Activated gamma-delta T cell (primary cell): Measurements from ENCODE around the gene CYYR1.

Experiments used
- DNase-seq: peaks from one replicate; lab custom pipeline; 2025; lab: John Stamatoyannopoulos, UW

The CYYR1 gene

GRCh38 chr21:26553898-26554297 is 19.2 kb downstream of the CYYR1 start:
- DNase-seq = no peak

GRCh38 chr21:26550326-26550725 is 22.8 kb downstream of the CYYR1 start:
- no peak for DNase-seq

GRCh38 chr21:26546446-26547097 is 26.5 kb downstream of the CYYR1 start:
- no peak for DNase-seq

GRCh38 chr21:26544201-26544775 is 28.8 kb downstream of the CYYR1 start:
- DNase-seq = no peak

DNA sequence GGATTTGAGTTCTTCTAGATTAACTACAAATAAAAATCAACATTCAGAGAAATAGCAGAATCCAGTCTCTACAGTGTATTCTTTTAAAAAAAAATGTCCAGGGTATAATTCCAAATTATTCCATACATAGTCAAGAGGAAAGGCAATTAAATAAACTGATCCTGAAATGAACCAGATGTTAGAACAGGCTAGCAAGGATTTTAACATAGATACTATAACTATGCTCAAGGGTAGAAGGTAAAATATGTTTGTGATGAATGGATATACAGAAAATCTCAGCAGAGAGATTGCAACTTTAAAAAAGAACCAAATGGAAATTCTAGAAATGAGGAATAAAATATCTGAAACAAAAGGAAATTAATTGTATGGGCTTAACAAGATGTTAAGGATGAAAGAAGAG is 32.4 kb downstream of the CYYR1 start:
- no peak for DNase-seq

- DNase-seq = no peak
Measured at GRCh38 chr21:26539566-26539965, 33.5 kb downstream of the CYYR1 start.

DNA sequence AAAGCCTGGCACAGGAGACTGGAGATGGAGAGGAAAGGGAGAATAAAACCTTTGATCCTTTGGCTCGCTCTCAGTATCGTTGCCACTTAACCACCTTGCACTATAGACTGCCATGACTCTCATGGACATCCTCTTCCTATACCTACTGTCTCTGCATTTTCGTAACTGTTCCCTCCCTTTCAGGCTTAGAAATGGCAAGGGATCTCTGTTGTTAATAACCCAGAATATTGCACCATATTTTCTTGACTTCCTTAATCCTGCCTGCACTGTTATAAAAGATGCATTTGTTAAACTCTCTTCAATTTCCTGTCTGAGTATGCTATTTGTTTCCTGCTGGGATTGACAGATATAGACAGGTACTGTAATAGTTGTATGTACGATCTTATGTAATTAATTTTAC is 38.6 kb downstream of the CYYR1 start:
- no peak for DNase-seq

DNA sequence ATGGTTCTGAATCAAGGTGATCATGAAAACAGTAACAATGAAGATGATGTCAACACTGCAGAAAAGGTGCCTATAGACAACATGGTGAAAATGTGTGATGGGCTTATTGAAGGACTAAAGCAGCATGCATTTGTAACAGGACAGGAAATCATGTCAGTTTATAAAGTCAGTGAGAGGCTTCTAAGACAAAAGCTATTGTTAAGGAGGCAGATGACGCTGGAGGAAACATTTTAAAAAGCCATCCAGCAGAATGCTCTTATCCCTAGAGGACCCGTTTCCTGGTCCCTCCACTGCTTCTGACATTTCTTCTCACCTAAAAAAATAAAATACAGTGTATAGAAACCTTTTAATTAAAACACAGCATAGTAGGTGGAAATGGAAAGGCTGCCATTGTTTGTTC is 40.9 kb downstream of the CYYR1 start:
- no peak for DNase-seq

DNA sequence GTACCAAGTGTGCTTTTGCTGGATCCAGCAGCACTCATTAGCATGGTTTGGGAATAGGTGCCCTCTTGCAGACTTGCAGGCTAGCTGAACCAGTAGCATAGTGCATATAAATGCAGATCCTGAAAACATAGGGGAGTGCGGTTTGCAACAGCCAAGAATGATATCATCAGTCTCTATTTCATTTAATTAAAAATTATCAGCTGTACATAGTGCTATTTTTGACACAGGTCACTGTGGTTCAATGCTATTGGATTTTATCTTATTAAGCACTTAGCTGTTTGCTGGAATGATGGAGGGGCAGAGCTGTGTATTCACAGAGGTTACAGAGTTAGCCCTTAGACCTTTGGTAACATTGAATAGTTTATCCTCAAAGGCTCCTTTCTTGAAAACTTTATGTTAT is 43.6 kb downstream of the CYYR1 start:
- no peak for DNase-seq

- no peak for DNase-seq
Measured at GRCh38 chr21:26528882-26529281, 44.2 kb downstream of the CYYR1 start.

DNA sequence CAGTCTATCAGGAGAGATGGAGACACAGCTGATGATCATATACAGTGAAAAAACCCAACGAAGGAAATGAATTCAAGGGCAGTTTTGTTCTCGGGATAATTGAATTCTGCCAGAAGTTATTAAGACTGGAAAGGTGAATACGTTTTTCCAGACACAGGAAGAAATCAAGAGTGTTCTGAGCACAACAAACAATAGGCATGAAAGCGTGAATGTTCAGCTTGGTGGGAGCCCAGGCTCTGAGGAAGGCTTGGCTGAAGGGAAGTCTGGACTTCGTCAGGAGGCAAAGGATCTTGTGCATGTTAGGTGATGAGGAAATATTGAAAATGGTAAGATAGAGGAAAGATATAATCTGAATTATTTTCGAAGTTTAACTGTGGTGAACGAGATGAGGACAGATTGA is 50.4 kb downstream of the CYYR1 start:
- DNase-seq = no peak

GRCh38 chr21:26519142-26519541 is 53.9 kb downstream of the CYYR1 start:
- DNase-seq = no peak

DNA sequence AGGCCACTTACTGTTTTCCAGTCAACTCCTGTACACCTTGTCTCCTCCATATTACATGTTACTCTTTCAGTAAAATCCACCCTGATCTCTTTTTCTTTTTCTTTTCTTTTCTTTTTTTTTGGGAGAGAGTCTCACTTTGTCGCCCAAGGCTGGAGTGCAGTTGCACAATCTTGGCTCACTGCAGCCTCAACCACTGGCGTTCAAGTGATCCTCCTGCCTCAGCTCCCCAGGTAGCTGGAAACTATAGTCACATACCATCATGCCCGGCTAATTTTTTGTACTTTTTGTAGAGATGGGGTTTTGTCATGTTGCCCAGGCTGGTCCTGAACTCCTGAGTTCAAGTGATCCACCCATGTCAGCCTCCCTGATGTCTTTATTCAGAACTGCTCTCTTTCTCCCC is 57.8 kb downstream of the CYYR1 start:
- no peak for DNase-seq

GRCh38 chr21:26513212-26513611 is 59.9 kb downstream of the CYYR1 start:
- no peak for DNase-seq

- no peak for DNase-seq
Measured at GRCh38 chr21:26512664-26513063, 60.4 kb downstream of the CYYR1 start.

- no peak for DNase-seq
Measured at GRCh38 chr21:26508903-26509302, 64.2 kb downstream of the CYYR1 start.

DNA sequence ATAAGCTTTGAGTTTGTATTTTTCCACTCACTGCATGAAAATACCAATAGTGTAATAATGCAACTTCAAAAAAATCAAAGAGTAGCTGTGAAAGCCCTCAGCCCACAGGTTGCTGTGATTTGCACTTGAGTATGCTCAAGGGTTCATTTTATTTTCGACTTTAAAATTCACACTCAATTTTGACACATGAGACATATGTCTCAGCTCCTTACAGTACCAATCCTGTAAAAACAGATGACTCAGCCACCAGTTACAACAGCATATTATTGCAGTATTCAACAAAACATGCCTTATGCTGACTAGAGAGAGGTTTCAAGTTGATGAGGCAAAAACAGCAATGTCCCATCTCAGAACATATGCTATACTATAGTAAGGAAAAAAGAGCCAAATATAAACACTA is 66.1 kb downstream of the CYYR1 start:
- DNase-seq = no peak

GRCh38 chr21:26505211-26505610 is 67.9 kb downstream of the CYYR1 start:
- DNase-seq = no peak

DNA sequence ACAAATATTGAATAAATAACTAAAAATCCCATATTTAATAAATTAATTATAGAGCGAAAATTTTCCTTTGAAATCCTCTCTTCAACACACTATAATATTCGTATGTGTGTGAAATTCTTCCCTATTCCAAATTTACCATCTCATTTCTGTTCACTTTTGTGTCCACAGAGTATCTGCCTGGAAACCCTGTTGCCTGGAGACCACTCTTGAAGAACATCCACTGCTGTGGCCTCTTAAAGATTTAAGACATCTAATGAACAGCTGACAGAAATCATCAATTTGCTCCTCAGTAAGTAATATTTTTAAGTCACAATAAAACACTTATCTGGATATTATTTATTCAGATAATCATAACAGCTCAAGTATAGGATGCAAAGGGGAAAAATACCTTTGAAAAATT is 69.7 kb downstream of the CYYR1 start:
- DNase-seq = no peak

DNA sequence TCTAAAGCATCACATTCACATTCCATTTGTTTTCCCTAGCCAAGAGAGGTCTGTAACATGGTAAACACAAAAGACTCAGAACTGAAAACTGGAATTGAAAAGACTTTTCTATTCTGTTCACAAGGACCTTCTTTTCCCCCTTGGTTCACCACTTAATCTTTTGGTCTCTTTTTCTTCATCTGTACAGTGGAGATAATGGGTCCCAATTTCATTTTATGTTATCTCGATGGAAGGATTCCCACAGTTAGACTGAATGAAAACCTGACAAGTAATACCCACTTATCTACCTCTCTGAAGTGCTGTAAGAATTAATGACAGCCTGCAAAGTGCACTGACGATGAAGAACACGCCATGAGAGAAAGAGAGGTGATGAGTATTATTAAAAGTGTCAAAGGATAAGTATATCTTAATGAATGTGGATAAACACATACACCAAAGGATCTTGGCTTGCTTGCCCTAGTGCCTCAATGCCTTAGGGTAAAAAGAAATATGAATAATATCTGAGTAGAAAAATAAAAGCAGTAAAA is 71.5 kb downstream of the CYYR1 start:
- DNase-seq = no peak

DNA sequence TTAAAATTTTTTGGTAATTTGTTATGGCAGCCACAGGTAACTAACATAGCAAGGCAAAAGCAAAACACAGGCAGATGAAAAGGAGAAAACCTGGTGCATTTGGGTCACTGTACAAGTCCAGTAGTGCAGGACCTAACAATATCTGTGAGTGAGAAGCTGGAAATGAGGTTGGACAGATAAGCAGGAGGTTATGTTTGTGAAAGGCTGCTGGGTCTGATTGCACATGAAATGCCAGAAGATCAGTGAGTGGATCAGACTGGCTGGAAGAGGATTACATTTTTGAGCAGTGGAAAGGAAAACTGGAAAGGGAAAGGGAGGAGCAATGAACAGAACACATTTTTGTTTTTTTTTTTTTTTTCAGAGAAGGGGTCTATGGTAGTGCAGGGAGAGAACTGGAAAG is 73.6 kb downstream of the CYYR1 start:
- no peak for DNase-seq

GRCh38 chr21:26495283-26495849 is 77.7 kb downstream of the CYYR1 start:
- no peak for DNase-seq

- no peak for DNase-seq
Measured at GRCh38 chr21:26491663-26492062, 81.4 kb downstream of the CYYR1 start.

- DNase-seq = no peak
Measured at GRCh38 chr21:26490771-26491170, 82.3 kb downstream of the CYYR1 start.
